BLaER1 (cell line): ENCODE results near the gene AGA.

Experiments
- H3K27ac ChIP-seq: shearing (Covaris generic); formaldehyde crosslinking; 2 replicates; pipeline ENCODE4 v1.8.1; 2022
- H3K27me3 ChIP-seq: shearing (Covaris generic); formaldehyde crosslinking; 2 replicates; pipeline ENCODE4 v1.8.1; 2022
- H3K36me3 ChIP-seq: shearing (Covaris generic); formaldehyde crosslinking; 2 replicates; pipeline ENCODE4 v1.8.1; 2022
- H3K4me1 ChIP-seq: shearing (Covaris generic); formaldehyde crosslinking; 2 replicates; pipeline ENCODE4 v1.8.1; 2022
- H3K4me2 ChIP-seq: shearing (Covaris generic); formaldehyde crosslinking; 2 replicates; pipeline ENCODE4 v1.8.1; 2022
- H3K4me3 ChIP-seq: shearing (Covaris generic); formaldehyde crosslinking; 2 replicates; pipeline ENCODE4 v1.8.1; 2022
- H3K9ac ChIP-seq: shearing (Covaris generic); formaldehyde crosslinking; 2 replicates; pipeline ENCODE4 v1.8.1; 2022
- H3K9me3 ChIP-seq: shearing (Covaris generic); formaldehyde crosslinking; 2 replicates; pipeline ENCODE4 v1.8.1; 2022
- H4K20me1 ChIP-seq: shearing (Covaris generic); formaldehyde crosslinking; 2 replicates; pipeline ENCODE4 v1.8.1; 2022
- Cebpa-rat ChIP-seq: shearing (Covaris generic); IDR thresholded peaks from 2 replicates; pipeline ENCODE4 v1.8.1; 2022

The AGA gene

DNA sequence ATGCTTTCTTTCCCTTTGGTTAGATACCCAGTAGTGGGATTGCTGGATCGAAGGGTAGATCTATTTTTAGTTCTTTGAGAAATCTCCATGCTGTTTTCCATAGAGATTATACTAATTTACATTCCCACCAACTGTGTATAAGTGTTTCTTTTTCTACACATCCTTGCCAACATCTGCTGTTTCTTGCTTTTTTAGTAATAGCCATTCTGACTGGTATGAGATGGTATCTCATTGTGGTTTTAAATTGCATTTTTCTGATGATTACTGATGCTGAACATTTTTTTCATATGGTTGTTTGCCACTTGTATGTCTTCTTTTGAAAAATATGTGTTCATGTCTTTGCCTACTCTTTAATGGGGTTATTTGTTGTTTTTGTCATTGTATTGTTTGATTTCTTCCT lies 6.6 kb upstream of the AGA start:
- Histone ChIP-seq H4K20me1 (no peaks in the 10 kb centered on the region), H3K4me2 (no peak overlapping the region), H3K9ac (no peak overlapping the region), H3K27me3 (no peaks in the 10 kb centered on the region), H3K27ac (no peak overlapping the region), H3K4me3 (no peak overlapping the region), H3K36me3 (no peaks in the 10 kb centered on the region), H3K9me3 (no peaks in the 10 kb centered on the region), H3K4me1 (no peaks in the 10 kb centered on the region)
- no peak for TF ChIP-seq Cebpa-rat

DNA sequence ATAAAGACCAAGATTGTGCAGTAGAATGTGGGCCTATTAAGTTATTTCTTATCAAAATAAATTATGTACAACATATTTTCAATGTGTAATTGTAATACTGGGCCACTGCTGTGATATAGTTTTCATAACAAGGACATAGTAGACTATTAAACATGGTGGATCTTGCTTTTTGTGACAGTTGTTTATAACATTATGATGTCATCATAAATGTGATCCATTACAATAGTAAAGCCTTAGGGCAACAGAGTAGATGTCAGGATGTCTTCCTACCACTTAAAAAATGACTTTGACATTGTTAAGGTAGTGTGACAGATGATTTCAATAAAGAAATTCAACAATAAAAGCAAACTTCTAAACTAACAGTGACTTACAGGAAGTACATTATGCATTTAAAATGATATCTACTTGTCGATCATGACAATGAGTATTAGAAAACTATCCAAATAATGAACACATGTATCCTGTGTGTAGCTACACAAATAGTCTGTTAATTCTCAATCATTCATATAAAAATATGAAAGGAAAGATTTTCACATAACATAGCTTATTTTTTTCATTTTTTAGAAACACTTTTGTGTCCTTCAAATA lies 5.3 kb upstream of the AGA start:
- H3K36me3 ChIP-seq, result no peaks in the 10 kb centered on the region
- no peak overlapping the region for H3K9ac ChIP-seq
- no peak overlapping the region for H3K4me3 ChIP-seq
- no peak overlapping the region for H3K4me2 ChIP-seq
- H3K4me1 ChIP-seq, result peaks cover 7% of the 10 kb centered on the region
- H3K27me3 ChIP-seq, result no peaks in the 10 kb centered on the region
- no peak for TF ChIP-seq Cebpa-rat
- no peaks in the 10 kb centered on the region for H3K9me3 ChIP-seq
- no peak overlapping the region for H3K27ac ChIP-seq
- H4K20me1 ChIP-seq, result no peaks in the 10 kb centered on the region

DNA sequence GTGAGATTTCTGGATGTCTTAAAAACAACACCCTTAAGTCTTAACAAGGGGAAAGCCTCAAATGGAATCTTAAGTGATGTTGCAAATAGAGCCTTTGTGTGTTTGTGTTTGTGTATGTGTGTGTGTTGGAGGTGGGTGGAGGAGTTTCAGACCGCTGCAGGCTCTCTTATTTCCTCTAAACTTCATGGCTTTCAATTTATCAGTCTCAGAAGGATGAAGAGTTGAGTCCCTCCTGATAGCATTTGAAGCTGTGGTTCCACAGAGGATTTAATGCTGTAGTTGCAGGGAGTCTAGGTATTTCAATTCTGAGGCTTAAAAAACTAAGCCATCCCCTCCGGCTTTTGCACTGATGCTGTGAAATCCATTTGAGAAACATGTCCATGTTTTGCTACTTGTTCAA lies 4.3 kb upstream of the AGA start:
- H3K27ac ChIP-seq, result no peak overlapping the region
- no peak overlapping the region for H3K4me3 ChIP-seq
- H3K4me2 ChIP-seq, result no peak overlapping the region
- no peaks in the 10 kb centered on the region for H3K9me3 ChIP-seq
- H3K4me1 ChIP-seq, result peaks cover 7% of the 10 kb centered on the region
- no peak for TF ChIP-seq Cebpa-rat
- no peaks in the 10 kb centered on the region for H3K27me3 ChIP-seq
- no peaks in the 10 kb centered on the region for H3K36me3 ChIP-seq
- no peak overlapping the region for H3K9ac ChIP-seq
- H4K20me1 ChIP-seq, result no peaks in the 10 kb centered on the region

DNA sequence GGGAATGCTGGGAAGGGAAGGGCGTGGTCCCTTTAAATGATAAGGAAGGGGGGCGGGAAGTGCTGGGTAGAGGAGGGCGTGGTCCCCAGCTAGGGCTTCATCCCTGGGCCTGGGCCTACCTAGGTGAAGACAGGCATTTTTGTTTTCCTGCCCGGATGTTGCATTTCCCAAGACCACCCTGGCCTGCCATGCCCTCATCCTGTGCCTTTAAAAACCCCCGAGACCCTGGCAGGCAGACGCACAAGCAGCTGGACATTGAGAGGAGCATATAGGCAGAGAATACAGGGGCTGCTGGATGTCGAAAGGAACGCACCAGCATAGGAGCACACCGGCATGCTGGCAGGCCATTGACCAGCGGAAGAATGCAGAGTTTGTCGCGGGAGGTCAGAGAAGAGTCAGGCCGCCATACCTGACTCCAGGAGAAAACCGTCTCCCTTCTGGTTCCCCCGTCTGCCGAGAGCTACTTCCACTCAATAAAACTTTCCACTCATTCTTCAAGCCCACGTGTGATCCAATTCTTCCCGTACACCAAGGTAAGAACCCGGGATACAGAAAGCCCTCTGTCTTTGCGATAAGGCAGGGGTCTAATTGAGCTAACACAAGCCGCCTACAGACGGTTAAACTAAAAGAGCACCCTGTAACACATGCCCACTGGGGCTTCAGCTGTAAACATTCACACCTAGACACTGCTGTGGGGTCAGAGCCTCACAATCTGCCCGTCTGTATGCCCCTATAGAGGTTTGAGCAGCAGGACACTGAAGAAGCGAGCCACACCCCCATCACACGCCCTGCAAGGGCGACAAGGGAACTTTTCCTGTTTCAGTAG lies 2.9 kb upstream of the AGA start:
- Histone ChIP-seq H4K20me1 (no peaks in the 10 kb centered on the region), H3K4me1 (peaks cover 22% of the 10 kb centered on the region), H3K27ac (no peak overlapping the region), H3K9me3 (no peaks in the 10 kb centered on the region), H3K4me3 (no peak overlapping the region), H3K27me3 (no peaks in the 10 kb centered on the region), H3K36me3 (no peaks in the 10 kb centered on the region), H3K4me2 (no peak overlapping the region), H3K9ac (no peak overlapping the region)
- TF ChIP-seq Cebpa-rat, result no peak

DNA sequence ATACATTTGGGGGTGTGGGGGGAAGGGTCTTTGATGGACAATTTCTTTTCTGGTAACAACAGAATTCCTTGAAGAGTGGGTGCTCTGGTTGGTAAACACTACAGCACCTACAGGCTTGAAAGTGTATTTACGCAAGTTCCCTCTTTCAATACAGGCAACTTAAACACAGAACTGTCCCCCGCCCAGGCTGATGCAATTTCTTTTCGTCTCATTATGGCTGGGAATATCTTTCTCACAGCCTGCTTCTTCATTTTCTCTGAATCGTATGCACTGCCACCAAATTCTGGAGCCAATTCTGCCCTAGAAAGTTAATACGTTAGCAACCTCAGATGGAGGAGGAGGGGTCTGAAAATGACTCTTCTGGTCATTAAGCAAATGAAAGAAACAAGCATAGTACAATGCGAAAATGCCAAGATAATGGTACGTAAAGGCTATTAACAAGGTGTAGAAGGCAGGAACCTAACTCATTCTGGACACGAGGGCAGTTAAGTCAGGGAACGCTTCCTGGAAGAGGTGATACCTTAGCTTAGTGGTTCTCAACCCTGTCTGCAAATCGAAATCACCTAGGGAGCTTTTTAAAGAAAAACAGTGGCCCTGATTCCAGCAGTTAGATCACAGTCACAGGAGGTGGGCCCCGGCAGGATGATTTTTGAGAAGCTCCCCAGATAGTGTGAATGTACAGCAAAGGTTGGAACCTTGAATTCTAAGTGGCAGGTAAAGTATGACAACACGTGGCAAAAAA lies 1.0 kb downstream of the AGA start:
- Histone ChIP-seq H3K4me2 (peak overlapping the region; percentile 78), H3K27me3 (no peaks in the 10 kb centered on the region), H4K20me1 (no peaks in the 10 kb centered on the region), H3K9ac (peak overlapping the region; percentile 91), H3K4me3 (peak overlapping the region; percentile 71), H3K9me3 (no peaks in the 10 kb centered on the region), H3K27ac (peak overlapping the region; percentile 95), H3K4me1 (peaks cover 22% of the 10 kb centered on the region), H3K36me3 (peaks cover 13% of the 10 kb centered on the region)
- no peak for TF ChIP-seq Cebpa-rat

DNA sequence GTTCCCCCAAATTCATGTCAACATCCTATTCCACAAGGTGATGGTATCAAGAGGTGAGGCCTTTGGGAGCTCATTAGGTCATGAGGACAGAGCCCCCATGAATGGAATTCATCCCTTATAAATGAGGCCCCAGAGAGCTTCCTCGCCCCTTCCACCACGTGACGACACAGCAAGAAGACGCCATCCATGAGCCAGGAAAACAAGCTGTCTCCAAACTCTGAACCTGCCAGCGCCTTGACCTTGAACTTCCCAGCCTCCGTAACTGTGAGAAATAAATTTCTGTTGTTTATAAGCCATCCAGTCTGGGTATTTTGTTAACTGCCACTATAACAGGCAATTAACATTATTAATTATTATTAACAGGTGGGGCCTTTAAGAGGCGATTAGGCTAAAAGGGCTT lies 5.8 kb downstream of the AGA start:
- TF ChIP-seq Cebpa-rat, result no peak

DNA sequence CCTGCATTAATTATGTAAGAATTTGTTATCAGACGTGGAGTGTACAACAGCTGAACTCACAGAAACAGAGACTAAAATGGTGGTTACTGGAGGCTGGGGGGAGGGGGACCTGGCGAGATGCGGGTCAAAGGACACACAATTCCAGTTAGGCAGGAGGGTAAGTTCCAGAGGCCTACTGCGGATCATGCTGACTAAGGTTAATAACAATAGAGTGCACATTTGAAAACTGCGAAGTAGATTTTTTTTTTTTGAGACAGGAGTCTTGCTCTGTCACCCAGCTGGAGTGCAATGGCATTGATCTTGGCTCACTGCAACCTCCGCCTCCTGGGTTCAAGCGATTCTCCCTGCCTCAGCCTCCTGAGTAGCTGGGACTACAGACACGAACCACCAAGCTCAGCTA lies 7.6 kb downstream of the AGA start:
- no peak overlapping the region for H3K4me2 ChIP-seq
- no peak overlapping the region for H3K9ac ChIP-seq
- H3K9me3 ChIP-seq, result no peaks in the 10 kb centered on the region
- no peaks in the 10 kb centered on the region for H3K4me1 ChIP-seq
- no peaks in the 10 kb centered on the region for H4K20me1 ChIP-seq
- no peaks in the 10 kb centered on the region for H3K27me3 ChIP-seq
- no peak overlapping the region for H3K4me3 ChIP-seq
- peaks cover 38% of the 10 kb centered on the region for H3K36me3 ChIP-seq
- no peak for TF ChIP-seq Cebpa-rat
- no peak overlapping the region for H3K27ac ChIP-seq

More for the DNA sequence above, 5.8 kb downstream of the AGA start:
- no peaks in the 10 kb centered on the region for H4K20me1 ChIP-seq
- H3K27me3 ChIP-seq, result no peaks in the 10 kb centered on the region
- no peak overlapping the region for H3K4me2 ChIP-seq
- no peak overlapping the region for H3K9ac ChIP-seq
- H3K4me3 ChIP-seq, result no peak overlapping the region
- no peak overlapping the region for H3K27ac ChIP-seq
- peaks cover 38% of the 10 kb centered on the region for H3K36me3 ChIP-seq
- H3K4me1 ChIP-seq, result peaks cover 13% of the 10 kb centered on the region
- no peaks in the 10 kb centered on the region for H3K9me3 ChIP-seq

DNA sequence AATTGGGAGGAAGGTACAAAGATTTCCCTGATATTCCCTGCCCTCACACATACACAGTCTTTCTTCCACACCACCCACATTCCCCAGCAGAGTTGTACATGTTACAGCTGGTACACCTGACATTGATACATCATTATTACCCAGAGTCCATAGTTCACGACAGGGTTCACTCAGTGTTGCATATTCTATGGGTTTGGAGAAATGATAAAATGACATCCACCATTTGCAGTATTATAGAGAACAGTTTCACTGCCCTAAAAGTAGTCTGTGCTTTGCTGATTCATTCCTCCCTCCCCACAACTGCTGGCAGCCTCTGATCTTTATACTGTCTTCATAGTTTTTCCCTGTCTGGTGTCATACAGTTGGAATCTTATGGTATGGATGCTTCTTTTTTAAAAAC lies 15.0 kb downstream of the AGA start:
- H4K20me1 ChIP-seq, result no peaks in the 10 kb centered on the region
- no peak for TF ChIP-seq Cebpa-rat
- no peaks in the 10 kb centered on the region for H3K36me3 ChIP-seq
- no peak overlapping the region for H3K27ac ChIP-seq
- no peaks in the 10 kb centered on the region for H3K9me3 ChIP-seq
- no peak overlapping the region for H3K4me2 ChIP-seq
- no peaks in the 10 kb centered on the region for H3K4me1 ChIP-seq
- H3K27me3 ChIP-seq, result no peaks in the 10 kb centered on the region
- no peak overlapping the region for H3K9ac ChIP-seq
- H3K4me3 ChIP-seq, result no peak overlapping the region

DNA sequence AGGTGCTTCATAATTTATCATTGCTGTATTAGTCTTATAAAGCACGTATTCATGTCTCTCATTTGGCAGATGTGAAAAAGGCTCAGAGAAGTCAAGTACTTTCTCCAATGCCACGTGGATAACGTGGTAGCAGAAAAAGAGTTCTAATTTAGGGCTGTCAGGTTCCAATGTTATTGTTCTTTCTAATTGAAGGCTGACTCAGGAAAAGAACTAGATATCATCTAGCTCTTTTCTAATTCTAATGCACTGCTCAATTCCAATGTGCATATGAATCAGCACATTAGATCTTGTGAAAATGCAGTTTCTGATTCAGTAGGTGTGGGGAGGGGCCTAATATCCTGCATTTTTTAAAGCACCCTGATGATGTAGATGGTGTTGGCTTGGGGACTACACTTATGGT lies 22.8 kb downstream of the AGA start:
- Histone ChIP-seq H3K9me3 (peaks cover 21% of the 10 kb centered on the region), H3K9ac (no peak overlapping the region), H3K36me3 (no peaks in the 10 kb centered on the region), H3K4me1 (no peaks in the 10 kb centered on the region), H3K27ac (no peak overlapping the region), H3K27me3 (no peaks in the 10 kb centered on the region), H4K20me1 (no peaks in the 10 kb centered on the region), H3K4me3 (no peak overlapping the region), H3K4me2 (no peak overlapping the region)
- no peak for TF ChIP-seq Cebpa-rat

DNA sequence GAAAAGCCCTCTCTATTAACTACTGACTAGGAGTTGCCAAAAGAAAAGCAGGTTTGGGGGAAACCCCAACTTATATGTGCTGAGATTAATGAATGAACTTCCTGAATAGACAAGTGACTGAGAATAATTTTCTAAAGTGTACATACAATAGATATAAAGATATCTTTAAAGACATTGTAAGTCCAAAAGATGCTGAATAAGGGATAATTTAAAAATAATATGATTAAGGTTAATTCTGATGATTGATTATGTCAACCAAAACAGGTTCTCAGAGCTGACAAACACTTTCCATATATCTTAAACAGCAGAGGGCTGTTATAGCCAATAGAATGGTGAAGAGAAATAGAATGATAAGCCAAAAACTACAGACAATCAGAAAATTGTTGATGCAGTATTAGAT lies 28.6 kb downstream of the AGA start:
- no peak overlapping the region for H3K4me3 ChIP-seq
- H3K36me3 ChIP-seq, result no peaks in the 10 kb centered on the region
- H3K4me1 ChIP-seq, result no peaks in the 10 kb centered on the region
- no peak overlapping the region for H3K4me2 ChIP-seq
- H4K20me1 ChIP-seq, result no peaks in the 10 kb centered on the region
- no peak overlapping the region for H3K27ac ChIP-seq
- H3K27me3 ChIP-seq, result no peaks in the 10 kb centered on the region
- no peak for TF ChIP-seq Cebpa-rat
- H3K9ac ChIP-seq, result no peak overlapping the region
- H3K9me3 ChIP-seq, result peaks cover 13% of the 10 kb centered on the region; the same call in 1 of the 2 replicates
